A549 (cell line): ENCODE data around the gene NGEF. TPM values are rescaled to one million over a fixed set of nuclear protein-coding genes. Genes with fewer than 3 reads are reported as not detected.

Source experiments
- ATAC-seq, 2 experiments: fragments of 200-7000 bp in 1 of 2; fragments of >200 bp in 1 of 2; cut with Nextera tagmentation in 1 of 2; cut with Tn5 transposase in 1 of 2; 3 replicates each; pipeline versions ENCODE4 v1.8.0 to v1.9.1; 2018 to 2020; ENCODE audit warnings: mild to moderate bottlenecking in 1 of 2, moderate library complexity in 1 of 2
- CTCF ChIA-PET: fragments of 300-600 bp; sonication (Branson Sonifier 250); formaldehyde crosslinking; extraction: SDS; loops from one replicate; lab custom pipeline; 2021; ENCODE audit warnings: antibody characterized with exemption, inconsistent platforms; lab: Yijun Ruan, JAX
- POLR2A ChIA-PET: fragments of 350-600 bp; formaldehyde crosslinking; extraction: SDS; loops from one replicate; lab custom pipeline; 2021; ENCODE audit warnings: antibody characterized with exemption, inconsistent platforms; lab: Yijun Ruan, JAX
- DNase-seq, 2 experiments: peaks; one replicate each; pipeline versions ENCODE4 v3.0.0 to v3.0.0-alpha.2; 2011 to 2016; ENCODE audit warnings: low read depth in 1 of 2, low spot score in 1 of 2
- FAIRE-seq: peaks from 2 replicates; lab custom pipeline; 2011; peaks lifted over from hg19 to GRCh38; lab: Jason Lieb, UNC
- H3K27ac ChIP-seq, 2 experiments: fragments of >200 bp; sonication (Bioruptor Twin); formaldehyde crosslinking; 3 replicates each; pipeline ENCODE4 v1.5.1; 2016 to 2017
- H3K4me1 ChIP-seq: fragments of >200 bp; sonication (Bioruptor Twin); formaldehyde crosslinking; 3 replicates; pipeline ENCODE4 v1.6.1; 2016
- H3K4me2 ChIP-seq: fragments of >200 bp; sonication (Bioruptor Twin); formaldehyde crosslinking; 3 replicates; pipeline ENCODE4 v1.6.1; 2016
- H3K4me3 ChIP-seq: fragments of >200 bp; sonication (Bioruptor Twin); formaldehyde crosslinking; 3 replicates; pipeline ENCODE4 v1.5.1; 2016
- H3K9me3 ChIP-seq: fragments of >200 bp; sonication (Bioruptor Twin); formaldehyde crosslinking; 3 replicates; pipeline ENCODE4 v1.6.1; 2016
- CBX2 ChIP-seq: fragments of 200-600 bp; sonication (generic); IDR thresholded peaks from 2 replicates; pipeline ENCODE4 v1.6.1; 2016; ENCODE audit warnings: low read depth, mild to moderate bottlenecking, borderline replicate concordance
- CBX8 ChIP-seq: fragments of 200-600 bp; sonication (generic); IDR thresholded peaks from 2 replicates; pipeline ENCODE4 v1.6.1; 2016
- EHF ChIP-seq: fragments of 250-450 bp; sonication (Bioruptor Pico); IDR thresholded peaks from 2 replicates; pipeline ENCODE4 v1.5.0; 2020; ENCODE audit warnings: mild to moderate bottlenecking
- ESRRA ChIP-seq: fragments of 150-350 bp; IDR thresholded peaks from 2 replicates; pipeline ENCODE4 v1.6.1; 2014; ENCODE audit warnings: mild to moderate bottlenecking, low read length, borderline replicate concordance
- HDAC2 ChIP-seq: fragments of 200-600 bp; sonication (generic); IDR thresholded peaks from 2 replicates; pipeline ENCODE4 v1.6.1; 2016
- HEYL ChIP-seq: fragments of 250-450 bp; sonication (Bioruptor Pico); IDR thresholded peaks from 2 replicates; pipeline ENCODE4 v1.8.0; 2021; ENCODE audit warnings: mild to moderate bottlenecking, moderate library complexity
- HOXB13 ChIP-seq: fragments of 250-450 bp; sonication (Bioruptor Pico); IDR thresholded peaks from 2 replicates; pipeline ENCODE4 v1.5.0; 2020; ENCODE audit warnings: low read depth, mild to moderate bottlenecking, moderate library complexity
- JUN ChIP-seq, 2 experiments: fragments of >200 bp; sonication (Bioruptor Twin); formaldehyde crosslinking; IDR thresholded peaks; 2 replicates in 1 of 2; 3 replicates in 1 of 2; pipeline ENCODE4 v1.6.1; 2016 to 2017
- MAFK ChIP-seq: fragments of 450-650 bp; IDR thresholded peaks from 2 replicates; pipeline ENCODE4 v1.6.1; 2014; ENCODE audit not compliant: partially characterized antibody
- MAZ ChIP-seq: fragments of 150-350 bp; IDR thresholded peaks from 2 replicates; pipeline ENCODE4 v1.6.1; 2014; ENCODE audit warnings: antibody characterized with exemption, low read depth, low read length, borderline replicate concordance
- NPAS2 ChIP-seq: fragments of 250-450 bp; sonication (Bioruptor Pico); IDR thresholded peaks from 2 replicates; pipeline ENCODE4 v1.8.0; 2022; ENCODE audit warnings: mild to moderate bottlenecking, moderate library complexity, borderline replicate concordance
- RAD21 ChIP-seq, 2 experiments: fragments of >200 bp in 1 of 2; sonication (Bioruptor Twin) in 1 of 2; formaldehyde crosslinking in 1 of 2; IDR thresholded peaks in 1 of 2; conservative IDR thresholded peaks in 1 of 2; 2 replicates in 1 of 2; 3 replicates in 1 of 2; pipeline ENCODE4 v1.6.1; 2012 to 2018; ENCODE audit warnings: inconsistent platforms in 1 of 2
- RARB ChIP-seq: fragments of 250-450 bp; sonication (Bioruptor Pico); IDR thresholded peaks from 2 replicates; pipeline ENCODE4 v1.8.0; 2021; ENCODE audit warnings: mild to moderate bottlenecking, moderate library complexity
- SREBF2 ChIP-seq: fragments of 450-650 bp; IDR thresholded peaks from 2 replicates; pipeline ENCODE4 v1.6.1; 2014; ENCODE audit warnings: mild to moderate bottlenecking, moderate library complexity
- TFCP2L1 ChIP-seq: fragments of 250-450 bp; sonication (Bioruptor Pico); IDR thresholded peaks from 2 replicates; pipeline ENCODE4 v1.5.0; 2021; ENCODE audit warnings: mild to moderate bottlenecking
- TP53 ChIP-seq: fragments of 250-450 bp; sonication (Bioruptor Pico); IDR thresholded peaks from 2 replicates; pipeline ENCODE4 v1.5.0; 2021; ENCODE audit warnings: mild to moderate bottlenecking, moderate library complexity
- ZC3H11A ChIP-seq: fragments of 450-650 bp; IDR thresholded peaks from 2 replicates; pipeline ENCODE4 v1.6.1; 2014; ENCODE audit warnings: antibody characterized with exemption, mild to moderate bottlenecking
- ZSCAN20 ChIP-seq: fragments of 250-450 bp; sonication (Bioruptor Pico); IDR thresholded peaks from 2 replicates; pipeline ENCODE4 v1.8.0; 2022; ENCODE audit warnings: mild to moderate bottlenecking, moderate library complexity
- WGBS: methylation state at CpG from one replicate; pipeline ENCODE4 v1.1.6; 2017; ENCODE audit errors: missing lambda C conversion rate; 5-methylcytosine and 5-hydroxymethylcytosine counted together
- polyA plus RNA-seq, 4 experiments: library from polyadenylated mRNA; depleted of rRNA in 3 of 4; stranded (reverse); fragments of >200 nt; fragmentation: RNase III in 1 of 4; extraction: RNeasy Plus Mini Kit Qiagen cat#74134 plus additional on column Dnase treatment in 1 of 4; gene quantifications; 2 replicates in 3 of 4; 3 replicates in 1 of 4; pipeline ENCODE4 v1.2.3, GENCODE V29; 2011 to 2017
- TF ChIP-seq, protein P1 (sequence below): fragments of 150-350 bp; IDR thresholded peaks from 2 replicates; pipeline ENCODE4 v1.6.1; 2014; ENCODE audit warnings: low read depth, mild to moderate bottlenecking, low read length
- TF ChIP-seq, protein P2 (sequence below): fragments of >200 bp; sonication (Bioruptor Twin); formaldehyde crosslinking; IDR thresholded peaks from 3 replicates; pipeline ENCODE4 v1.5.1; 2016
- TF ChIP-seq, protein P3 (sequence below): fragments of >200 bp; sonication (Bioruptor Twin); formaldehyde crosslinking; IDR thresholded peaks from 3 replicates; pipeline ENCODE4 v1.6.1; 2016
- TF ChIP-seq, protein P4 (sequence below): fragments of 450-650 bp; IDR thresholded peaks from 2 replicates; pipeline ENCODE4 v1.6.1; 2014; ENCODE audit warnings: antibody characterized with exemption

NGEF gene
- polyA plus RNA-seq, 2 of the 4 experiments (the other 2 are of a cell fraction), result 8.1 to 9.7 TPM

DNA sequence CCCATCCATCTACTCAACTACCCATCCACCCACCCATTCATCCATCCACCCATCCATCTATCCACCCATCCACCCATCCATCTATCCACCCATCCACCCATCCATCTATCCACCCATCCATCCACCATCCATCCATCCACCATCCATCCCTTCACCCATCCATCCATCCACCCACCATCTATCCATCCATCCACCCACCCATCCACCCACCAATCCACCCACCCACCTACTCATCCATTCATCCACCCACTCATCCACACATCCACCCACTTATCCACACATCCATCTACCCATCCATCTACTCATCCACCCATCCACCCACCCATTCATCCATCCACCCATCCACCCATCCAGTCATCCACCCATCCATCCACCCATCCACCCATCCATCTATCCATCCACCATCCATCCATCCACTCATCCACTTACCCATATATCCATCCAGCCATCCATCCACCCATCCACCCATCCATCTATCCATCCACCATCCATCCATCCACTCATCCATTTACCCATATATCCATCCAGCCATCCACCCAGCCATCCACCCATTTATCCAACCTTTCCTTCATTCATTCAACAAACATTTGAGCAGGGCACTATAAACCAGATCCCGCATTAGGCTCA, 2.1 kb upstream of the NGEF start:
- Histone ChIP-seq H3K4me3 (no peak overlapping the region), H3K4me1 (peaks cover 23% of the 10 kb centered on the region), H3K27ac (no peak overlapping the region), H3K4me2 (no peak overlapping the region), H3K9me3 (peaks cover 3% of the 10 kb centered on the region; the same call in 1 of the 3 replicates)
- DNase-seq, result no peak
- WGBS, result 87% methylated on average over 1 of the region's 1 CpG
- FAIRE-seq, result no peak
- ATAC-seq, result no peak
- CTCF ChIA-PET, result no interaction called here
- TF ChIP-seq HOXB13 (CRISPR knock-in tag) (no peak), NPAS2 (no peak), ZC3H11A (no peak), EHF (CRISPR knock-in tag) (no peak), TFCP2L1 (CRISPR knock-in tag) (no peak), MAFK (no peak)
- TF ChIP-seq, protein P1, sequence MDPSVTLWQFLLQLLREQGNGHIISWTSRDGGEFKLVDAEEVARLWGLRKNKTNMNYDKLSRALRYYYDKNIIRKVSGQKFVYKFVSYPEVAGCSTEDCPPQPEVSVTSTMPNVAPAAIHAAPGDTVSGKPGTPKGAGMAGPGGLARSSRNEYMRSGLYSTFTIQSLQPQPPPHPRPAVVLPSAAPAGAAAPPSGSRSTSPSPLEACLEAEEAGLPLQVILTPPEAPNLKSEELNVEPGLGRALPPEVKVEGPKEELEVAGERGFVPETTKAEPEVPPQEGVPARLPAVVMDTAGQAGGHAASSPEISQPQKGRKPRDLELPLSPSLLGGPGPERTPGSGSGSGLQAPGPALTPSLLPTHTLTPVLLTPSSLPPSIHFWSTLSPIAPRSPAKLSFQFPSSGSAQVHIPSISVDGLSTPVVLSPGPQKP, result no peak
- TF ChIP-seq, all 56 proteins: peak for 0
- POLR2A ChIA-PET, result no interaction called here

DNA sequence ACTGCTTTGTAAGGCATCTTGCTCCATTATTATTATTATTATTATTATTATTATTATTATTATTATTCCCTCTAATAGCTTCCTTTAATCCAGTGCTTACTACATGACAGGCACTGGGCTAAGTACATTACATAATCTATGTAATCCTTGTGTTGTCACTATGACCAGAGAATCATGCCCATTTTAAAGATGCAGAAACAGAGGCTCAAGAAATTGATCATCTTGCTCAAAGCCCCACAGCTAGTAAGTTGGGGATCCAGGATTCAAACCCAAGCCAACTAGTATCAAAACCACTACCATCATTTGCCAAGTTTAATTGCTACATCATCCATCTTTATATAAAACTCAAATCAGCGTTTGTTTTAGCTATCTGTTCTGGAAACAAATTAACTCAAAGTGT, 594 bp upstream of the NGEF start:
- peaks cover 25% of the 10 kb centered on the region for H3K4me1 ChIP-seq
- ATAC-seq, result no peak
- H3K4me2 ChIP-seq, result peak overlapping the region; percentile 67
- WGBS, result 96% methylated on average over 1 of the region's 1 CpG
- DNase-seq, result no peak
- no peak for TF ChIP-seq CBX8
- TF ChIP-seq NPAS2, result no peak
- no peak for TF ChIP-seq EHF (CRISPR knock-in tag)
- TF ChIP-seq MAZ, result no peak
- no peak for TF ChIP-seq HDAC2
- no peak for TF ChIP-seq CBX2
- TF ChIP-seq ZSCAN20, result no peak
- no peak for TF ChIP-seq TP53 (CRISPR knock-in tag)
- TF ChIP-seq HOXB13 (CRISPR knock-in tag), result no peak
- TF ChIP-seq, protein P2, sequence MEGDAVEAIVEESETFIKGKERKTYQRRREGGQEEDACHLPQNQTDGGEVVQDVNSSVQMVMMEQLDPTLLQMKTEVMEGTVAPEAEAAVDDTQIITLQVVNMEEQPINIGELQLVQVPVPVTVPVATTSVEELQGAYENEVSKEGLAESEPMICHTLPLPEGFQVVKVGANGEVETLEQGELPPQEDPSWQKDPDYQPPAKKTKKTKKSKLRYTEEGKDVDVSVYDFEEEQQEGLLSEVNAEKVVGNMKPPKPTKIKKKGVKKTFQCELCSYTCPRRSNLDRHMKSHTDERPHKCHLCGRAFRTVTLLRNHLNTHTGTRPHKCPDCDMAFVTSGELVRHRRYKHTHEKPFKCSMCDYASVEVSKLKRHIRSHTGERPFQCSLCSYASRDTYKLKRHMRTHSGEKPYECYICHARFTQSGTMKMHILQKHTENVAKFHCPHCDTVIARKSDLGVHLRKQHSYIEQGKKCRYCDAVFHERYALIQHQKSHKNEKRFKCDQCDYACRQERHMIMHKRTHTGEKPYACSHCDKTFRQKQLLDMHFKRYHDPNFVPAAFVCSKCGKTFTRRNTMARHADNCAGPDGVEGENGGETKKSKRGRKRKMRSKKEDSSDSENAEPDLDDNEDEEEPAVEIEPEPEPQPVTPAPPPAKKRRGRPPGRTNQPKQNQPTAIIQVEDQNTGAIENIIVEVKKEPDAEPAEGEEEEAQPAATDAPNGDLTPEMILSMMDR, result no peak
- TF ChIP-seq RAD21 (conservative IDR thresholded peaks at IDR 0.05 in 1 of 2, IDR thresholded peaks at IDR 0.05 in 1 of 2), result no peak
- no peak for TF ChIP-seq ESRRA
- TF ChIP-seq, protein P3, sequence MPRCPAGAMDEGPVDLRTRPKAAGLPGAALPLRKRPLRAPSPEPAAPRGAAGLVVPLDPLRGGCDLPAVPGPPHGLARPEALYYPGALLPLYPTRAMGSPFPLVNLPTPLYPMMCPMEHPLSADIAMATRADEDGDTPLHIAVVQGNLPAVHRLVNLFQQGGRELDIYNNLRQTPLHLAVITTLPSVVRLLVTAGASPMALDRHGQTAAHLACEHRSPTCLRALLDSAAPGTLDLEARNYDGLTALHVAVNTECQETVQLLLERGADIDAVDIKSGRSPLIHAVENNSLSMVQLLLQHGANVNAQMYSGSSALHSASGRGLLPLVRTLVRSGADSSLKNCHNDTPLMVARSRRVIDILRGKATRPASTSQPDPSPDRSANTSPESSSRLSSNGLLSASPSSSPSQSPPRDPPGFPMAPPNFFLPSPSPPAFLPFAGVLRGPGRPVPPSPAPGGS, result no peak
- TF ChIP-seq ZC3H11A, result no peak
- no peak for TF ChIP-seq HEYL (CRISPR knock-in tag)
- no peak for TF ChIP-seq JUN (IDR thresholded peaks at IDR 0.05)
- no peak for TF ChIP-seq SREBF2
- TF ChIP-seq, protein P4, sequence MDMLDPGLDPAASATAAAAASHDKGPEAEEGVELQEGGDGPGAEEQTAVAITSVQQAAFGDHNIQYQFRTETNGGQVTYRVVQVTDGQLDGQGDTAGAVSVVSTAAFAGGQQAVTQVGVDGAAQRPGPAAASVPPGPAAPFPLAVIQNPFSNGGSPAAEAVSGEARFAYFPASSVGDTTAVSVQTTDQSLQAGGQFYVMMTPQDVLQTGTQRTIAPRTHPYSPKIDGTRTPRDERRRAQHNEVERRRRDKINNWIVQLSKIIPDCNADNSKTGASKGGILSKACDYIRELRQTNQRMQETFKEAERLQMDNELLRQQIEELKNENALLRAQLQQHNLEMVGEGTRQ, result no peak
- no peak for TF ChIP-seq RARB (CRISPR knock-in tag)
- FAIRE-seq, result no peak
- peaks cover 3% of the 10 kb centered on the region; the same call in 1 of the 3 replicates for H3K9me3 ChIP-seq
- CTCF ChIA-PET, result interaction anchor here (0.6 to 1.6 kb wide), 5 partner anchors 16 to 642 kb away, joined by 3 to 10 read pairs (median 4); no protein-coding TSS in a partner anchor
- POLR2A ChIA-PET, result no interaction called here
- peak overlapping the region; percentile 51 to 73; a peak in 3 of 6 replicates for H3K27ac ChIP-seq
- H3K4me3 ChIP-seq, result no peak overlapping the region
